Activated T-helper 1 cell treated with anti-CD3 and anti-CD28 coated beads, Interleukin-2, amount 50 U/mL, for 16 hours (primary cell): Measurements from ENCODE around the gene DCC.

Experiments
- DNase-seq, 2 donors: peaks; one replicate each; pipeline ENCODE4 v3.0.0-alpha.2; 2020; ENCODE audit warnings: low read depth in 1 of 2, low spot score in 1 of 2

The DCC gene

GRCh38 chr18:52678034-52678433 lies 338.0 kb downstream of the DCC start:
- no peak for DNase-seq

DNA sequence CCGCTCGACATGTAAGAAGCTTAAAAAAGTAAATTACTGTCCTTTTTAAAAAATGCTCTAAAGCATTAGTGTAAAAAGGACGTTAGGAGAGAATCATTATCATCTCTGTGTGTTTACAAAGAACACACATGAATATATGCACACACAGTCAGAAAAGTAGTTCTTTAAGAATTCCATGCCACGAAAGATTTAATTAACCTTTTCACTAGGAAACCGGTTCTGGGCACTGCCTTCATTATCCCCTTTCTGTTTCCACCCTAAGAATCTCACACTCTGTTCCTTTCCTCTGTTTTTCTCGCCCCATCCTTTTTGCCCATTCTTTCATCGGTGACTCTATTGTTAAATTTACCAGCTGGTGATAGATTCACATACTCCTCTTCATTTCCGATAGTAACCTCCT lies 338.6 kb downstream of the DCC start:
- DNase-seq, result no peak

- no peak for DNase-seq
These were observed 339.4 kb downstream of the DCC start for GRCh38 chr18:52679354-52679753.

DNA sequence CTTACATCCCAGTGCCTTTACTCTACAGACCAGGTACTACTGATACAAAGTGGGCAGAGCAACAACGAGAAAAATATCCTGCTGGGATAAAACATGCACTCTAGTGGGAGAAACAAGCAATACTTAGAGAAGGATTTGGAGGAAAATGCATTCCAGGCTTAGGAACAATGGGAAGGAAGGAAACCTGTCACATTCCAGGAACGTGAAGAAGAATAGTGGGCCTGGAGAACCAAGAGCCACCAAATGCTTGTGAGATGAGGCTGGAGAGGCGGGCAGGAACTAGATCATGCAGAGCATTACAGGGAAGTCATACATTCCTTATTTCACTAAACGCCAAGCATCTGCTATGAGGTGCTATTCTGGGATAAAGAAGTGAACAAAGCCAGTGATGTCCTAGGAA lies 342.3 kb downstream of the DCC start:
- DNase-seq, result no peak

DNA sequence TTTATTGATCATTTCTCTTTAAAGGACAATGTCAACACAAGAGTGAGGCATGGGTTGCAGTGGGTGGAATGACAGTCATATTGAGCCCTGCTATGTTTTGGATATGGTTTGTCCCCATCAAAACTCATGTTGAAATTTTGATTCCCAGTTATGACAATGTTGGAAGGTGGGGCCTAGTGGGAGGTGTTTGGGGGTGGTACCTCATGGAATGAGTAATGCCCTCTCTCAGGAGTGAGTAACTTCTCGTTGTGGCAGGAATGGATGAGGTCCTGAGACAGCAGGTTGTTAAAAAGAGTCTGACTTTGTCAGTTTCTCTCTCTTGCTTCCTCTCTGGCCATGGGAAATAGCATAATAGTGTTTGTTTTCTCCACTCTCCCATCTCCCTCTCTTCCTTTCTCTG lies 345.3 kb downstream of the DCC start:
- no peak for DNase-seq

GRCh38 chr18:52691841-52692240 lies 351.8 kb downstream of the DCC start:
- DNase-seq, result no peak

DNA sequence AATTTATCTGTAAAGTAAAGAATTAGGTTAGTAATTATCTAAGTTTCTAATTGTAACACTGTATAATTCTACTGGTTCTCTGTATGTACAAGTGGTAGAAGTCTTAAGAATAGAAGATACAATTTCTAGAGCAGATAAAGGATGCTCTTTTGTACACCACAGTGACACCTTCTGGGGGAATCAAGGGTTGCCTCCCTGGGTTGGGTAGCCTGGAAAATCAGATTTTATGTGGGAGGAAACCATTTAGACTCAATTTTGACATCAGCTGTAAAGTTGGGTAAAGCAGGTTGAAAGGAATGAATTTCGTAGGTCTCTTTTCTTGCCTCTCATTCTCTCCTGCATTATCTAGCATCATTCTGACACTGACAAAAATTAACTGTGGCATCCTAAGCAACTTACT lies 354.8 kb downstream of the DCC start:
- no peak for DNase-seq

GRCh38 chr18:52700116-52700515 lies 360.1 kb downstream of the DCC start:
- DNase-seq, result no peak

GRCh38 chr18:52700816-52701215 lies 360.8 kb downstream of the DCC start:
- DNase-seq, result no peak

- DNase-seq, result no peak
These were observed 361.4 kb downstream of the DCC start for GRCh38 chr18:52701219-52701935.

- DNase-seq, result no peak
These were observed 375.4 kb downstream of the DCC start for GRCh38 chr18:52715421-52715820.

DNA sequence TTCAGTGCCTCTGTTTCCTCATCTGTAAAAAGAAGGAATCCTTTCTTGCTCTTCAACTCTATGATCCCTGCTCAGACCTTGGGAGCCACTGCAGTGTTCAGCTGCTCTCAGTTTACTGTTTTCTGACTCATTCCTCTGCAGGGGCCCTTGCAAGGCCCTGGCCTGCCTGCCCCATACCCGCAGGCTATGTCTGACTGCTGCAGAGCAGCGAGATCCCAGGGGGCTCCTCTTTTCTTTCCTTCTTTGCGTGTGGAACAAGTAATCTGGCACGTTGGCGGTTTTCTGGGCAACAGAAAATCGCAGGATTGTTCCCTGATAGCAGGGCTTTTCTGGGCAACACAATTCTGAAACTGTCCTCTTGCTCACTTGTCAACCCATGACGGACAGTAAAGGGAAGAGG lies 376.0 kb downstream of the DCC start:
- DNase-seq, result no peak

GRCh38 chr18:52716973-52717372 lies 377.0 kb downstream of the DCC start:
- no peak for DNase-seq

DNA sequence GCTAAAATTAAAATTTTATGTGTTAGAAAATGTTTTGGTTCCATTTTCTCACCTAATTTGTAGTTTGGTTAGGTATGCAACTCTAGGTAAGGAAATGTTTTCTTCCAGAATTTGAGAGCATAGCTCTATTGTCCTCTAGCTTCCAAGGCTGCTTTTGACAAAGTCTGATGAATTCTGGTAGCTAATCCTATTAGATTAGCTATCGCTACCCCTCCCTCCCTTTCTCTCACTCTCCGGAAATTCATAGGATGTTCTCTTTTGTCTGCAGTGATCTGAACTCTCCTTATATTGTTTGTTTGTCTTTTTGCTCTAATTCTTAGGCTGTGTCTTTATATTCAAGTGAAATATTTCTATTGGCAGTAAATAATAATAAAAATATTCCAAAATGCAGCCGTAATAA lies 382.9 kb downstream of the DCC start:
- DNase-seq, result no peak

DNA sequence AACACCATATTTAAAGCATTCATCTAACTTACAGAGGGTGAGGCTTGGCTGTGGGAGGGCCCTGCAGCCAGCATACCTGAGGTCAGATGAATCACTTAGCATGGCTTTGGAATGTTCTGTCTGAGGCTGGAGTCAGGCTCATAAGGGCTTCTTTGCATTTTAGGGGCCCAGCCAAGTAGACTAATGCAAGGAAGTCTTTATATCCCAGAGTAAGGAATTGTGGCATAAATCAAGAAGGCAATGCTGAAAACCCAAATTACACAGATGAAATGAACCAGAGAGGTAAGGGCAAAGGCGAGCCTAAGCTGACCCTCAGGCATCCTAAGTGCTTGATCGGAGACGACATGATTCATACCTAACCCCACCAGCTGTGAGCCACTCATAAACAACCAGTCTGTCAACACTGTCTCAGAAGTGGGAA lies 383.6 kb downstream of the DCC start:
- DNase-seq, result no peak

GRCh38 chr18:52730972-52731619 lies 391.1 kb downstream of the DCC start:
- no peak for DNase-seq

DNA sequence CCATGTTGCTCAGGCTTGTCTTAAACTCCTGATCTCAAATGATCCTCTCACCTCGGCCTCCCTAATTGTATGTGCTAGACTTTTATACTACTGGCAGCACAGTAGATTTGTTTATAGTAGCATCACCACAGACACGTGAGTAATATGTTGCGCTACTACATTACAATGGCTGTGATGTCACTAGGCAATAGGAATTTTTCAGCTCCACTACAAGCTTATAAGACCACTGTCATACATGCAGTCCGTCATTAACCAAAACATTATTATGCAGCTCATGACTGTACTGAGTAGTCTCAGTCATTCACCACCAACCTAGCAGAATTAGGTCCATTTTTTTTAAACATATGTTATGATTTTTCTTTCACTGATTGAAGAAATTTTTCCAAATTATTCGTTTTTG lies 398.9 kb downstream of the DCC start:
- no peak for DNase-seq

- no peak for DNase-seq
These were observed 407.0 kb downstream of the DCC start for GRCh38 chr18:52746986-52747385.

DNA sequence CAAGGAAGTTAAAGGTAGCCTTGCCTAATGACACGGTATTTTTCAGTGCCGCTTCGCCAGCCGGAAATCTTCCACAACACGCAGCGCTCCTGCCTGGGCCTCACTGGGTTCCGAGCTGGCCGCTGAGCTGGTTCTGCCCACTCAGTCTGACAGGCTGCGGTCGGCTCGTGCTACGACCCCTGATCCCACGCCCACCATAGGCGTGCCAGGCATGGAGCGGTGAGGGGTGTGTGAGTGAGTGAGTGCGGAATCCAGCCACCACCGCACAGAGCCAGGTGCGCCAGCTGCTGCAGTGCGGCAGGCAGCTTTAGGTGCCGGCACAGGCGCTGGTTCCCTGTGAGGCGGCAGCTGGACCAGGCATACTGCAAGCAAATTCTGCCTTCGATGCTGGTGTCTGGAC lies 407.9 kb downstream of the DCC start:
- no peak for DNase-seq

DNA sequence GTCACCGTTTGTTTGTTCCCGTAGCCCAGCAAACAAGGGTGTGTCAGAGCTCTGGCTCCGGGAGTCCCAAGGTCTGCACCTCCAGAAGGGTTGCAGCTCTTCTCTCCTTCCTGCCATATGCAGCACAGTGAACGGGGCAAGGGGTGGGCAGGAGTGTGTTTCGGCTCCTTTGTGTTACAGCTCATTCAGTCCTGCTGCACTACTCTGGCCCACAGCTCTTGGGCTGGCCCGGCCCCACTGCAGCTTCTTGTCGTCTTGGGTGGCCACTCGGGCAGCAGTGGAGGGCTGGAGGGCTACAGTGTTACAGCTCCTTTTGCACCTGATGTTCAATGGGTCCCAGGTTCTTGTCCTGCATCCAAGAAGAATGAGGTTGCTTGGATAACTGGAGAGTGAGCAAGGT lies 408.3 kb downstream of the DCC start:
- DNase-seq, result no peak

- DNase-seq, result no peak
These were observed 409.5 kb downstream of the DCC start for GRCh38 chr18:52749542-52749941.

DNA sequence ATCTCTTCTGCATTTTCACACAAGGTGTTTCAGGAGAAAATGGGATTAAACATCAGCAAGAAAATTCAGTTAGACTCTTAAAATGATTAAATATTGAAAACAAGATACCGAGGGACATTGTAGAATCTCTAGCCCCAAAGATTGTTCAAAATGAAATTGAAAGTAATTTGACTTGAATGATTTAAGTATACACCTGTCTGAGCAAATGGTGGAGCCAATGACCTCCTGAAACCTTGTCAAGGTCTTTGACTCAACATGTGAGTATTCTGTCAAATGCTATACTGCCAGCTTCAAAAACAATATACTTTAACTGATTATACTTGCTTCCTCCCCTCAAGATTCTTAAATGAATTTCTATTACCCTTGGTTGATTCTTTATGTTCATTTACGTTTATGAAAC lies 411.0 kb downstream of the DCC start:
- DNase-seq, result no peak

DNA sequence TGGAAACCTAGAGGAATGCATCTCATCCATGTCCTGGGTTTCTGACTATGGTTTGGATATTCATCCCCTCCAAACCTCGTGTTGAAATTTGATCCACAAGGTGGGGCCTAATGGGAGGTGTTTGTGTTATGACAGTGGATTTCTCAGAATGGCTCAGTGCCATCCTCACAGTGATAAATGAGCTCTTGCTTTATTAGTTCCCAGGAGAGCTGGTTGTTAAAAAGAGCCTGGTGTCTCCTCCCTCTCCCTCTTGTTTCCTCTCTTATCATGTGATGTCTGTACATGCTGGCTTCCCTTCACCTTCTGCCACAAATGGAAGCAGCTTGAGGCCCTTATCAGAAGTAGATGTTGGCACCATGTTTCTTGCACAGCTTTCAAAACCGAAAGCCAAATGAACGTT lies 424.3 kb downstream of the DCC start:
- no peak for DNase-seq
